ENCODE measurements around the gene ENKUR. TPM values are rescaled to one million over a fixed set of nuclear protein-coding genes. Genes with fewer than 3 reads are reported as not detected.

Gene ENKUR
- total and polyA plus RNA-seq, 2 experiments from 2014 or later: 0.11 TPM; not detected in 1

DNA sequence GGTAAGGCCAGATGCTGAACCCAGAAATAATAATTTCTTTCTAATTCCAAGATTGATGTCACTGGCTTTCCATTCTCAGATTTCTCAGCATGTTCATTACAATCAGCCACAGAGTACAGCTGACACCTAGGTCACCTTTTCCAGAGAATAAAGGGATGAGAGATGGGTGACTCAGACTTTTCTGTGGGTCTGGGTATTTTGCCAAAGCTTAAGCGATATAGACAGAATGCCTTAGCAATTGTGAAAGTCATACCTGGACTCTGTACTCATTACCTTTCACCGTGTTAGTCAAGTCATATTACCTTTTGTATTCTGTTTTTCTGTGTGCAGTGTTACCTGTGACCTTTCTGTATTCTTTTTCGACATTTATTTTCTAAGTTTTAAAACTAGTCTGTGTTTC lies 53.0 kb downstream of the ENKUR start:
- TF ChIP-seq EZH2 (IDR thresholded peaks at IDR 0.05; ENCODE audit: insufficient read depth, poor library complexity, severe bottlenecking) (no peak), EZH2phosphoT487 (IDR thresholded peaks at IDR 0.05; ENCODE audit: insufficient read depth, low read depth) (no peak)
- Histone ChIP-seq H3K4me3 (no peak overlapping the region), H3F3A (ENCODE audit: insufficient read depth) (peaks cover 19% of the 10 kb centered on the region), H3K4me1 (ENCODE audit: insufficient read depth) (peaks cover 14% of the 10 kb centered on the region), H4K20me1 (ENCODE audit: insufficient read depth) (no peaks in the 10 kb centered on the region), H3K4me2 (ENCODE audit: unreplicated experiment) (no peak overlapping the region), H3K9me2 (ENCODE audit: insufficient read depth) (0 out of 2 replicates have a peak, but pooled peaks cover 3% of the 10 kb centered on the region), H3K9ac (no peak overlapping the region), H3K27ac (no peak overlapping the region), H3K79me2 (ENCODE audit: insufficient read depth) (no peaks in the 10 kb centered on the region), H2AFZ (no peak overlapping the region), H3K9me3 (ENCODE audit: low read depth) (no peaks in the 10 kb centered on the region), H3K27me3 (replicated peaks; ENCODE audit: insufficient read depth) (no peaks in the 10 kb centered on the region), H3K36me3 (ENCODE audit: low read depth) (no peaks in the 10 kb centered on the region)
- DNase-seq: peak; percentile 43
- in situ Hi-C loops (cut with MboI): no loop called here
- 67 to 73% methylated on average over 3 of the region's 3 CpGs for WGBS, 2 experiments (ENCODE audit: low coverage in 1 of 2, low lambda C conversion rate in 2 of 2, missing lambda C conversion rate in 2 of 2)

DNA sequence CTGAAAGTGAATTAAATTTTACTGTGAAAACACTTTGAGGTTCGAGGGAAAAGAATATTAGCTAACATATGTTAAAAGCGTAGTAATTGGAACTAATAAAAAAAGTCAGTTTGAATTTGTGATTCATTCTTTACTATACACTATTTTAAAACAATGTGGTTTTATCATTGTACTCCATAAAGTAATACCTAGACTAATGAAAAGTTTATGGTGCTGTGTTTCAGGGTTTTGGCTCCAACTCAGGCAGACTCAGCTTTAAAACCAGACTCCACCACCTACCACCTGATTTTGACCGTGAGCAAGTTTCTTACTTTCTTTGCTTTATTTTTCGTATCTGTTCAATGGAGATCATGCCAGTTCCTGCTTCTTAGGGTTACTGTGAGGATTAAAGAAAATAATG lies 54.4 kb downstream of the ENKUR start:
- no peaks in the 10 kb centered on the region for H3K9me3 ChIP-seq (ENCODE audit: low read depth)
- H3K4me1 ChIP-seq (ENCODE audit: insufficient read depth): peaks cover 27% of the 10 kb centered on the region
- DNase-seq: no peak
- TF ChIP-seq EZH2 (IDR thresholded peaks at IDR 0.05; ENCODE audit: insufficient read depth, poor library complexity, severe bottlenecking) (no peak), EZH2phosphoT487 (IDR thresholded peaks at IDR 0.05; ENCODE audit: insufficient read depth, low read depth) (no peak)
- no peaks in the 10 kb centered on the region for H3K79me2 ChIP-seq (ENCODE audit: insufficient read depth)
- no peaks in the 10 kb centered on the region for H3K36me3 ChIP-seq (ENCODE audit: low read depth)
- H3K9me2 ChIP-seq (ENCODE audit: insufficient read depth): 0 out of 2 replicates have a peak, but pooled peaks cover 3% of the 10 kb centered on the region
- H3K27me3 ChIP-seq (replicated peaks; ENCODE audit: insufficient read depth): no peaks in the 10 kb centered on the region
- peaks cover 33% of the 10 kb centered on the region for H3F3A ChIP-seq (ENCODE audit: insufficient read depth)
- no peak overlapping the region for H2AFZ ChIP-seq
- 86 to 94% methylated on average over 4 of the region's 4 CpGs for WGBS, 2 experiments (ENCODE audit: low coverage in 1 of 2, low lambda C conversion rate in 2 of 2, missing lambda C conversion rate in 2 of 2)
- H3K27ac ChIP-seq: no peak overlapping the region
- H4K20me1 ChIP-seq (ENCODE audit: insufficient read depth): no peaks in the 10 kb centered on the region
- in situ Hi-C loops (cut with MboI): no loop called here
- no peak overlapping the region for H3K4me3 ChIP-seq
- no peak overlapping the region for H3K9ac ChIP-seq
- H3K4me2 ChIP-seq (ENCODE audit: unreplicated experiment): no peak overlapping the region

DNA sequence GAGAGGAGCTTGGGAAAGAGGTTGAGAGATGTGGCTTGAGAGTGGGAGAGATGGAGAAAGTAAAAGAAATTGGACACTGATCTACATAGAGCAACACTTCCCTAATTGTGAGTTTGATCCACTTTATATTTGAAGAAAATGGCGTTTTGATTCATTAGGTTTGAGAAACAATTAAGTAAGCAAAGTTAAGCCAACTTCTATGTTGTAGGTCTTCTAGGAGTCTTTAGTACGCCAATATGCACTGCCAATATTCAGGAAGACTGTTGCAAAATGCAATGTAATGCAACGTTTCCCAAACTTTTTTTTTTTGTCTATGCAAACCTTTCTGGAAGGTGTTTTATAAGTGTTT lies 56.6 kb downstream of the ENKUR start:
- no peaks in the 10 kb centered on the region for H3K9me3 ChIP-seq (ENCODE audit: low read depth)
- no peaks in the 10 kb centered on the region for H3K79me2 ChIP-seq (ENCODE audit: insufficient read depth)
- H2AFZ ChIP-seq: peak overlapping the region; percentile 73
- H3K9me2 ChIP-seq (ENCODE audit: insufficient read depth): 0 out of 2 replicates have a peak, but pooled peaks cover 3% of the 10 kb centered on the region
- H3K9ac ChIP-seq: peak overlapping the region; percentile 85
- H3K4me1 ChIP-seq (ENCODE audit: insufficient read depth): peaks cover 27% of the 10 kb centered on the region
- DNase-seq: no peak
- in situ Hi-C loops (cut with MboI): no loop called here
- H3K36me3 ChIP-seq (ENCODE audit: low read depth): no peaks in the 10 kb centered on the region
- H3F3A ChIP-seq (ENCODE audit: insufficient read depth): peaks cover 39% of the 10 kb centered on the region
- H3K27me3 ChIP-seq (replicated peaks; ENCODE audit: insufficient read depth): no peaks in the 10 kb centered on the region
- peak overlapping the region; percentile 98 for H3K27ac ChIP-seq
- 47 to 54% methylated on average over 3 of the region's 3 CpGs for WGBS, 2 experiments (ENCODE audit: low coverage in 1 of 2, low lambda C conversion rate in 2 of 2, missing lambda C conversion rate in 2 of 2)
- no peak for TF ChIP-seq EZH2phosphoT487 (IDR thresholded peaks at IDR 0.05; ENCODE audit: insufficient read depth, low read depth)
- no peak for TF ChIP-seq EZH2 (IDR thresholded peaks at IDR 0.05; ENCODE audit: insufficient read depth, poor library complexity, severe bottlenecking)
- H3K4me2 ChIP-seq (ENCODE audit: unreplicated experiment): peak overlapping the region; percentile 82
- no peaks in the 10 kb centered on the region for H4K20me1 ChIP-seq (ENCODE audit: insufficient read depth)
- H3K4me3 ChIP-seq: peak overlapping the region; percentile 54

DNA sequence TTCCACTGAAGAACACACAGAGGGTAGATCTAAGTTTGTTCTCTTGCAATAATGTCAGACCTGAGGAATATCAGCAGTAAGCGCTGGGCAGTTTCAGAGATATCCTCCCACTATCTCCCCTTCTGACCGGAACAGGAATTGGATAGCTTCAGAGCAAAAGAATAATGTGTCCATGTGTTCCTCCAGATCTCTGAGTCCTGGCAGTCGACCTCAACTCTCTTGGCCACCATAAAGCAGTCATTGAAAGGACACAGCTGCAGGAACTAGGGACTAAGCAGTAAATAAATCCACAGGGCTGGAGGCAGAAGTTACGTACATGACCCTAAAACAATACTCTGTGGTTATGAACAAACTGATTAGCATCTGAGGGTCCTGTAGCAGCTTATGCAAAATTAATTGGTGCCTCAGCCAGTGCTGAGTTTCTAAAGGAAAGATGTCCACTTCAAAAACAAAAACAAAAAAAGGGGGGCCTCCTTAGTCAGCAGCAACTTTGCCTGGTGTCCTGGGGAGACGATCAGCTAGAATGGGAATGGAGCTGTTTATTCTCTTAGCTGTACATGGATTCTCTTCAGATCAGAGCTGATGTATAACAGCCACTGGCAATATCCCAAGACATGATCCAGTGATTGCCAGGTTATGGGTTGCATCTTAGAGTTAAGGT lies 57.1 kb downstream of the ENKUR start:
- in situ Hi-C loops (cut with MboI): no loop called here
- no peak for TF ChIP-seq EZH2phosphoT487 (IDR thresholded peaks at IDR 0.05; ENCODE audit: insufficient read depth, low read depth)
- no peak for TF ChIP-seq EZH2 (IDR thresholded peaks at IDR 0.05; ENCODE audit: insufficient read depth, poor library complexity, severe bottlenecking)
- Histone ChIP-seq H3K79me2 (ENCODE audit: insufficient read depth) (no peaks in the 10 kb centered on the region), H3K4me1 (ENCODE audit: insufficient read depth) (peaks cover 32% of the 10 kb centered on the region), H3K27ac (peak overlapping the region; percentile 98), H3K36me3 (ENCODE audit: low read depth) (no peaks in the 10 kb centered on the region), H3F3A (ENCODE audit: insufficient read depth) (peaks cover 39% of the 10 kb centered on the region), H3K27me3 (replicated peaks; ENCODE audit: insufficient read depth) (no peaks in the 10 kb centered on the region), H4K20me1 (ENCODE audit: insufficient read depth) (no peaks in the 10 kb centered on the region), H3K9ac (peak overlapping the region; percentile 85), H2AFZ (peak overlapping the region; percentile 73), H3K4me2 (ENCODE audit: unreplicated experiment) (peak overlapping the region; percentile 82), H3K9me3 (ENCODE audit: low read depth) (no peaks in the 10 kb centered on the region), H3K4me3 (peak overlapping the region; percentile 54), H3K9me2 (ENCODE audit: insufficient read depth) (0 out of 2 replicates have a peak, but pooled peaks cover 3% of the 10 kb centered on the region)
- 3 to 7% methylated on average over 5 of the region's 5 CpGs for WGBS, 2 experiments (ENCODE audit: low coverage in 1 of 2, low lambda C conversion rate in 2 of 2, missing lambda C conversion rate in 2 of 2)
- DNase-seq: peak; percentile 64
